IPS DF 6.9 (cell line): ENCODE data around the gene SAMD8.
"Not testable (repeated sequence)": the region's sequence is repeated elsewhere in the genome, so short reads cannot be mapped to it uniquely, and the experiment has no call there.

Experiments used
- DNase-seq: peaks from one replicate; pipeline ENCODE4 v3.0.0-alpha.2; 2013; ENCODE audit warnings: low read depth, low spot score
- H3K27ac ChIP-seq: one replicate; pipeline ENCODE4 v1.5.1; 2013; ENCODE audit warnings: low read length, control low read depth
- H3K27me3 ChIP-seq: 2 replicates; pipeline ENCODE4 v1.6.1; 2013; ENCODE audit warnings: mild to moderate bottlenecking, low read length; ENCODE audit not compliant: control insufficient read depth, insufficient read depth
- H3K36me3 ChIP-seq: 2 replicates; pipeline ENCODE4 v1.6.1; 2013; ENCODE audit warnings: low read length; ENCODE audit not compliant: control insufficient read depth, insufficient read depth
- H3K4me1 ChIP-seq: 2 replicates; pipeline ENCODE4 v1.6.1; 2013; ENCODE audit warnings: low read length; ENCODE audit not compliant: control insufficient read depth, insufficient read depth
- H3K4me3 ChIP-seq: 2 replicates; pipeline ENCODE4 v1.5.1; 2013; ENCODE audit warnings: mild to moderate bottlenecking, low read length
- H3K9me3 ChIP-seq: 2 replicates; pipeline ENCODE4 v1.6.1; 2013; ENCODE audit warnings: low read length, inconsistent platforms; ENCODE audit not compliant: control insufficient read depth, insufficient read depth
- WGBS: extraction: QIAGEN DNeasy Blood & Tissue Kit; methylation state at CpG from one replicate; pipeline ENCODE4 v1.1.7; 2013; ENCODE audit warnings: mixed read lengths, missing lambda C conversion rate; ENCODE audit not compliant: insufficient read length, insufficient coverage; 5-methylcytosine and 5-hydroxymethylcytosine counted together

SAMD8 gene

DNA sequence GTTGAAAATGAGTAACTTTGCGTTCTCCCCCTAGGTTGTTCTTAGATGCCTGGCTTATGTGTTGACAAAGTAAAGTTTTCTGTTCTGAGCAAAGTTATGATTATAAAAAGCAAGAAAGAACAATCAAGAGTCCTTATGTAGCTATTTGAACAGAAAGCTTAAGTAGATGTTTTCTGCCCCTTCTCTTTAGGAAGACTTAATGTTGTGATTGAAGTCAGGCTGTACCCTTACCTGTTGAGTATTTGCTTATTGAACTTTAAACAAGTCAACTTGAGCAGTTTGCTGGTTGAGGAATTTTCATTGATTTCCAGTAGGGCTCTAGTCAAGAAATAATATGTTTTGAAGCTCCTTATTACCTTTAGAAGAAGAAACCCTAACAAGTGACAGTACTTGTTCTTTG is 65.3 kb downstream of the SAMD8 start:
- DNase-seq = no peak
- H3K27ac ChIP-seq = no peak overlapping the region
- WGBS = no CpG with 5 or more reads among the region's 1 CpG
- no peaks in the 10 kb centered on the region for H3K4me1 ChIP-seq
- H3K36me3 ChIP-seq = no peaks in the 10 kb centered on the region
- H3K9me3 ChIP-seq = no peaks in the 10 kb centered on the region
- no peak overlapping the region for H3K4me3 ChIP-seq
- no peaks in the 10 kb centered on the region for H3K27me3 ChIP-seq

GRCh38 chr10:75179657-75180177 is 68.3 kb downstream of the SAMD8 start:
- no peaks in the 10 kb centered on the region for H3K36me3 ChIP-seq
- WGBS = 100% methylated on average over 1 of the region's 1 CpG
- no peaks in the 10 kb centered on the region for H3K27me3 ChIP-seq
- H3K4me1 ChIP-seq = no peaks in the 10 kb centered on the region
- no peaks in the 10 kb centered on the region for H3K9me3 ChIP-seq
- H3K4me3 ChIP-seq = no peak overlapping the region
- H3K27ac ChIP-seq = no peak overlapping the region
- no peak for DNase-seq

GRCh38 chr10:75180592-75180991 is 69.1 kb downstream of the SAMD8 start:
- no CpG with 5 or more reads among the region's 2 CpGs for WGBS
- Histone ChIP-seq H3K27ac (no peak overlapping the region), H3K4me3 (no peak overlapping the region), H3K36me3 (no peaks in the 10 kb centered on the region), H3K27me3 (no peaks in the 10 kb centered on the region), H3K4me1 (no peaks in the 10 kb centered on the region), H3K9me3 (no peaks in the 10 kb centered on the region)
- DNase-seq = no peak

GRCh38 chr10:75181073-75181472 is 69.6 kb downstream of the SAMD8 start:
- Histone ChIP-seq H3K36me3 (no peaks in the 10 kb centered on the region), H3K27ac (no peak overlapping the region), H3K4me1 (no peaks in the 10 kb centered on the region), H3K9me3 (no peaks in the 10 kb centered on the region), H3K27me3 (no peaks in the 10 kb centered on the region), H3K4me3 (no peak overlapping the region)
- no peak for DNase-seq
- WGBS = no CpG with 5 or more reads among the region's 1 CpG

- Histone ChIP-seq H3K9me3 (no peaks in the 10 kb centered on the region), H3K27me3 (no peaks in the 10 kb centered on the region), H3K4me3 (no peak overlapping the region), H3K4me1 (no peaks in the 10 kb centered on the region), H3K36me3 (no peaks in the 10 kb centered on the region), H3K27ac (no peak overlapping the region)
- DNase-seq = no peak
- no CpG with 5 or more reads among the region's 4 CpGs for WGBS
Observed at GRCh38 chr10:75186310-75186709, 74.9 kb downstream of the SAMD8 start.

- Histone ChIP-seq H3K27ac (no peak overlapping the region), H3K36me3 (no peaks in the 10 kb centered on the region), H3K4me1 (no peaks in the 10 kb centered on the region), H3K4me3 (no peak overlapping the region), H3K9me3 (no peaks in the 10 kb centered on the region), H3K27me3 (no peaks in the 10 kb centered on the region)
- peak; percentile 68 for DNase-seq
- no CpG with 5 or more reads among the region's 3 CpGs for WGBS
Observed at GRCh38 chr10:75187961-75188426, 76.5 kb downstream of the SAMD8 start.

GRCh38 chr10:75188522-75188921 is 77.1 kb downstream of the SAMD8 start:
- DNase-seq, H3K27me3 ChIP-seq, H3K27ac ChIP-seq, H3K9me3 ChIP-seq, H3K36me3 ChIP-seq, H3K4me3 ChIP-seq, H3K4me1 ChIP-seq: not testable (repeated sequence)
- no CpG with 5 or more reads among the region's 9 CpGs for WGBS

DNA sequence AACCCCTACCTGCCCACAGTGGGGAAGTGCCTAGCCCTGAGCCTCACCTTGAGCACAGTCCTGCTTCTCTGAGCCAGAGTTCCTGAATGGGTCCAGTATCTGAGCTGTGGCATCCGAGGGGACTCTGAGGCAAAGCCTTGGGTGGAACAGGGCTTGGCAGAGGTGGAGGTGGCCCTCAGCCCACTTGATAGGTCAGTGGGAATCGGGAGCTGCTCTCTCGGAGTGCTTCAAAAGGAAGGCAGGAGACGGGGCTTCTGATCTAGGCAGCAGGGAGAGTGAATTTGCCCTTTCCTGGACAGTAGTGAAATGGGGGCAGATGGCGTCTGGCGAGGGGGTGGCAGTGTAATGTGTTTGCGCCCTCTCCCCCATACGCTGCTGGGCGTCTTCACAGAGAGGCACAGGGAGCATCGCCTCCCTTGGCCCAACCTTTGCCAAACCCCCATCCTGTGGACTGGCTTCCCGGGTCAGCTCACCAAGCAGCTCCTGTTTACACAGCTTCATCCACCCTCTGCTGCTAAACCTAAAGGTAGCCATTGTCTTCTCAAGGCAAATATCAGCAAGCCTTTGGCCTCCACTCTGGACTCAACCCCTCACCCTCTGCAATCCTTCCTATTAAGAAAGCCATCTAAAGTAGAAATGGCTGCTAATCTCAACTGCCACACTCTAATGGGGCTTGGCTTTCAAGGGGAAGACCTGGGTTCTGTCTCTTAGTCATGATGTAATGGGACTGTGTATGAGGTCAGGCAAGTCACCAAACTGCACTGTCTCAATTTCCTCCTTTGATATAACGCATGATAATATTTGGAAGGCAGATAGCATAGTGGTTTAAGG is 78.0 kb downstream of the SAMD8 start:
- no CpG with 5 or more reads among the region's 12 CpGs for WGBS
- H3K9me3 ChIP-seq = no peaks in the 10 kb centered on the region
- H3K4me3 ChIP-seq = no peak overlapping the region
- no peaks in the 10 kb centered on the region for H3K27me3 ChIP-seq
- no peaks in the 10 kb centered on the region for H3K4me1 ChIP-seq
- no peak for DNase-seq
- no peak overlapping the region for H3K27ac ChIP-seq
- H3K36me3 ChIP-seq = no peaks in the 10 kb centered on the region

DNA sequence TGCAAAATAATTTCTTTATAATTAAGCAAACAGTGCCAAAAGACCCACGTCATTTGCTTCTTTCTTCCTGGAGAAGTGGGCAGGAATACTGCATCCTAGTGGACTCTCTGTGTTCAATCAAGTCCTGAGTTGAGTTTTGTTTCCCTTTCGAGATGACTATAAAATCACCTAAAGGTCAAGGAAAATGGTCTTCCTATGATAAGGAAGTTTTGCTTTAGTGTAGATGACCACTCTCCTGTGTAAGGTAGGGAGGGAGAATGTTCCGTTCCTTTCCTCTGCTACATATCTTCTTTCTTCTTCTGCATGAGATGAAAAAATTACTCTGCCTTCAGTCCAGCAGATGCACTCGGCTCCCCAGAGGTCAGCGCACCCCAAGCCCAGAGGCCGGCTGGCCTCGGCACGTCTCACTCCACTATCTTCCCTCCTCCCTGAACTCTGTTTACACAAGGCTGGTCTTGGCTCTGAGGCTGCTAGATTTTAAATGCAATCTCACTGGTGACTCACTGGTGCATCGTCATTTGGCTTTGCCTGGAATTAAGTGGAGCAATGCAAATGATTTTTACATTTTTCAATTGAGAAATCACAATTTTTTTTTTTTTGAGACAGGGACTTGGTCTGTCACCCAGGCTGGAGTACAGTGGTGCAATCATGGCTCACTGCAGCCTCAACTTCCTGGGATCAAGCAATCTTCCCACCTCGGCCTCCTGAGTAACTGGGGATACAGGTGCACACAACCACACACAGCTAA is 80.5 kb downstream of the SAMD8 start:
- Histone ChIP-seq H3K36me3 (no peaks in the 10 kb centered on the region), H3K4me3 (no peak overlapping the region), H3K27ac (no peak overlapping the region), H3K27me3 (no peaks in the 10 kb centered on the region), H3K4me1 (no peaks in the 10 kb centered on the region), H3K9me3 (no peaks in the 10 kb centered on the region)
- DNase-seq = no peak
- no CpG with 5 or more reads among the region's 10 CpGs for WGBS

DNA sequence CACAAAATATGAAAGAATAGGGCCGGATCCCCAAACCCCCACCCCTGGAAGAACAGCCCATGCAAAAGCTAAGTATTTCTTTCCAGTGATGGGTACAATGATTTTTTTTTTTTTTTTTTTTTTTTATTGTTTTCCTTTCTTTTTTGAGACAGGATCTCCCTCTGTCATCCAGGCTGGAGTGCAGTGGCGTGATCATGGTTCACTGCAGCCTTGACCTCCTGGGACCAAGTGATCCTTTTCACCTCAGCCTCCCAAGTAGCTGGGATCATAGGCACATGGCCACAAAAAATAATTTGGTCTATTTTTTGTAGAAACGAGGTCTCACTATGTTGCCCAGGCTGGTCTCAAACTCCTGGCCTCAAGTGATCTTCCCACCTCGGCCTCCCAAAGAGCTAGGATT is 83.2 kb downstream of the SAMD8 start:
- H3K4me3 ChIP-seq, H3K4me1 ChIP-seq, DNase-seq, H3K27ac ChIP-seq, H3K27me3 ChIP-seq, H3K36me3 ChIP-seq, H3K9me3 ChIP-seq: not testable (repeated sequence)
- no CpG with 5 or more reads among the region's 4 CpGs for WGBS
